Liver (tissue), 3 donors: ENCODE measurements around the gene EIF1B.

ENCODE experiments used
- RXRA ChIP-seq, 2 donors: IDR thresholded peaks; 2 replicates each; pipeline ENCODE4 v1.6.1; 2017 to 2018; ENCODE audit warnings: antibody characterized with exemption in 2 of 2, mild to moderate bottlenecking in 1 of 2
- TAF1 ChIP-seq: conservative IDR thresholded peaks from 2 replicates; pipeline ENCODE4 v1.6.1; 2016; ENCODE audit warnings: antibody characterized with exemption, mild to moderate bottlenecking
- TF ChIP-seq, protein P1 (sequence below): fragments of 150-350 bp; IDR thresholded peaks from 2 replicates; pipeline ENCODE4 v1.5.1; 2017; ENCODE audit warnings: improper control_type of control experiment, low read depth, low read length; ENCODE audit not compliant: missing input control
- TF ChIP-seq, protein P2 (sequence below): IDR thresholded peaks from 2 replicates; pipeline ENCODE4 v1.6.1; 2016; ENCODE audit warnings: antibody characterized with exemption
- TF ChIP-seq, protein P3 (sequence below): IDR thresholded peaks from 2 replicates; pipeline ENCODE4 v1.6.1; 2016; ENCODE audit warnings: antibody characterized with exemption
- TF ChIP-seq, protein P4 (sequence below): IDR thresholded peaks from 2 replicates; pipeline ENCODE4 v1.6.1; 2016; ENCODE audit warnings: antibody characterized with exemption
- donor health status: healthy.
- donor health status: healthy.

DNA sequence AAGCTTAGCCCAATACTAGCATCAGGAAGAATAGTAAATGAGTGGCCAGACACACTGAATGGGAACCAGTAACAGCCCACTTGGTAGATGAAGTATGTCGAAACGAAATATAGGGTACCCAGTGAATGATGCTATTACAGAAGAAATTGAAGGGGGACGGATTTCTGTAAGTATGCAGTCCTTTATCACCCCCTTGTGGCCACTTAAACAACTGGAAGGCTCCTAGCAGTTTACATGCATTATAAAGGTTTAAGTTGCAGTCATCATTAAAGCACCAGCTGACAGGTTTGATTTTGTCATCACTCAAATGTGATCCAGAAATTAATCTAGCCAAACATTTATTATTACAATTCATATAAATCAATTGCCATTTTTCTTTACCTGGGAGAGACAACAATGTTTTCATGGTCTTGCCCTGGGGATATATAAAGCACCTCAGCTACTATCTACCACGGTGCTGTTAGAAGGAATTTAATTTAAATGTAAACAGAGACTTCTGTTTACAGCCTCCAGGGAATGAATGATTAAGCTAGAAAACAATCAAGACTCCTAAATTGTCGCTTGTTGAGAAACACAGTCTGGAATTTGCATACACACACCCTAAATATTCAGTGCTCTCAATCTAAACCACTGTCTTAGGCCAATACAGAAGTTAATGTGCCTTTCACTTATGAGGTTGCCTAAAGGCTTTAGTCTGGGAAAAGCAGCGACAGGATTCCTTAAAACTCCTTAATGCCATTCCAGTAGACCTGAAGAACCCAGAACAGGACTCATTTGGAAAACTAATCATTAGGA, 7.8 kb downstream of the EIF1B start:
- TF ChIP-seq, protein P1, sequence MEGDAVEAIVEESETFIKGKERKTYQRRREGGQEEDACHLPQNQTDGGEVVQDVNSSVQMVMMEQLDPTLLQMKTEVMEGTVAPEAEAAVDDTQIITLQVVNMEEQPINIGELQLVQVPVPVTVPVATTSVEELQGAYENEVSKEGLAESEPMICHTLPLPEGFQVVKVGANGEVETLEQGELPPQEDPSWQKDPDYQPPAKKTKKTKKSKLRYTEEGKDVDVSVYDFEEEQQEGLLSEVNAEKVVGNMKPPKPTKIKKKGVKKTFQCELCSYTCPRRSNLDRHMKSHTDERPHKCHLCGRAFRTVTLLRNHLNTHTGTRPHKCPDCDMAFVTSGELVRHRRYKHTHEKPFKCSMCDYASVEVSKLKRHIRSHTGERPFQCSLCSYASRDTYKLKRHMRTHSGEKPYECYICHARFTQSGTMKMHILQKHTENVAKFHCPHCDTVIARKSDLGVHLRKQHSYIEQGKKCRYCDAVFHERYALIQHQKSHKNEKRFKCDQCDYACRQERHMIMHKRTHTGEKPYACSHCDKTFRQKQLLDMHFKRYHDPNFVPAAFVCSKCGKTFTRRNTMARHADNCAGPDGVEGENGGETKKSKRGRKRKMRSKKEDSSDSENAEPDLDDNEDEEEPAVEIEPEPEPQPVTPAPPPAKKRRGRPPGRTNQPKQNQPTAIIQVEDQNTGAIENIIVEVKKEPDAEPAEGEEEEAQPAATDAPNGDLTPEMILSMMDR: peak; percentile 94
- TF ChIP-seq, protein P2, sequence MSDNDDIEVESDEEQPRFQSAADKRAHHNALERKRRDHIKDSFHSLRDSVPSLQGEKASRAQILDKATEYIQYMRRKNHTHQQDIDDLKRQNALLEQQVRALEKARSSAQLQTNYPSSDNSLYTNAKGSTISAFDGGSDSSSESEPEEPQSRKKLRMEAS: no peak
- TF ChIP-seq, protein P3, sequence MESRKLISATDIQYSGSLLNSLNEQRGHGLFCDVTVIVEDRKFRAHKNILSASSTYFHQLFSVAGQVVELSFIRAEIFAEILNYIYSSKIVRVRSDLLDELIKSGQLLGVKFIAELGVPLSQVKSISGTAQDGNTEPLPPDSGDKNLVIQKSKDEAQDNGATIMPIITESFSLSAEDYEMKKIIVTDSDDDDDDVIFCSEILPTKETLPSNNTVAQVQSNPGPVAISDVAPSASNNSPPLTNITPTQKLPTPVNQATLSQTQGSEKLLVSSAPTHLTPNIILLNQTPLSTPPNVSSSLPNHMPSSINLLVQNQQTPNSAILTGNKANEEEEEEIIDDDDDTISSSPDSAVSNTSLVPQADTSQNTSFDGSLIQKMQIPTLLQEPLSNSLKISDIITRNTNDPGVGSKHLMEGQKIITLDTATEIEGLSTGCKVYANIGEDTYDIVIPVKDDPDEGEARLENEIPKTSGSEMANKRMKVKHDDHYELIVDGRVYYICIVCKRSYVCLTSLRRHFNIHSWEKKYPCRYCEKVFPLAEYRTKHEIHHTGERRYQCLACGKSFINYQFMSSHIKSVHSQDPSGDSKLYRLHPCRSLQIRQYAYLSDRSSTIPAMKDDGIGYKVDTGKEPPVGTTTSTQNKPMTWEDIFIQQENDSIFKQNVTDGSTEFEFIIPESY: no peak
- TF ChIP-seq RXRA (IDR thresholded peaks at IDR 0.05) (no peak), TAF1 (no peak)
- TF ChIP-seq, protein P4, sequence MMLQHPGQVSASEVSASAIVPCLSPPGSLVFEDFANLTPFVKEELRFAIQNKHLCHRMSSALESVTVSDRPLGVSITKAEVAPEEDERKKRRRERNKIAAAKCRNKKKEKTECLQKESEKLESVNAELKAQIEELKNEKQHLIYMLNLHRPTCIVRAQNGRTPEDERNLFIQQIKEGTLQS: no peak
